HFFc6 (cell line): ENCODE measurements around the gene RNF144A. TPM values are rescaled to one million over a fixed set of nuclear protein-coding genes. Genes with fewer than 3 reads are reported as not detected.

Experiments used
- DNase-seq: peaks from one replicate; pipeline ENCODE4 v3.0.0-alpha.2; 2018
- H3K27ac Mint-ChIP-seq: 2 replicates; pipeline ENCODE4 v1.8.0; 2020; ENCODE audit warnings: mild to moderate bottlenecking, mixed read lengths
- H3K27me3 Mint-ChIP-seq: 2 replicates; pipeline ENCODE4 v1.8.0; 2021; ENCODE audit warnings: mild to moderate bottlenecking, moderate library complexity, mixed read lengths; ENCODE audit not compliant: insufficient read depth
- H3K36me3 Mint-ChIP-seq: 2 replicates; pipeline ENCODE4 v1.8.0; 2021; ENCODE audit warnings: low read depth, mixed read lengths
- H3K4me1 Mint-ChIP-seq: 2 replicates; pipeline ENCODE4 v1.8.0; 2020; ENCODE audit warnings: low read depth, mixed read lengths
- H3K4me3 Mint-ChIP-seq: 2 replicates; pipeline ENCODE4 v1.8.0; 2020; ENCODE audit warnings: mild to moderate bottlenecking, moderate library complexity, mixed read lengths
- H3K9me3 Mint-ChIP-seq: 2 replicates; pipeline ENCODE4 v1.8.0; 2020; ENCODE audit warnings: mild to moderate bottlenecking, mixed read lengths
- CTCF ChIP-seq: fragments of 200-600 bp; sonication (generic); IDR thresholded peaks from 2 replicates; pipeline ENCODE4 v1.5.0; 2021; ENCODE audit warnings: antibody characterized with exemption, mild to moderate bottlenecking
- total RNA-seq, 6 experiments: library from RNA; stranded (reverse); fragmentation: NEBNext Ultra II Directional; extraction: Animal tissue kit (Norgen Biotek cat#: 25700); gene quantifications; 2 replicates in 1 of 6; 3 replicates in 5 of 6; pipeline ENCODE4 v1.2.3, GENCODE V29; 2021

RNF144A gene
- total RNA-seq, 6 experiments from 2014 or later: not detected

GRCh38 chr2:6915399-6915798 lies 1.8 kb upstream of the RNF144A start:
- H3K4me1 Mint-ChIP-seq: no peaks in the 10 kb centered on the region
- H3K9me3 Mint-ChIP-seq: peaks cover 55% of the 10 kb centered on the region
- DNase-seq: no peak
- H3K4me3 Mint-ChIP-seq: no peak overlapping the region
- H3K27me3 Mint-ChIP-seq: peaks cover 3% of the 10 kb centered on the region
- H3K27ac Mint-ChIP-seq: no peak overlapping the region
- H3K36me3 Mint-ChIP-seq: peaks cover 5% of the 10 kb centered on the region; the same call in 1 of the 2 replicates
- TF ChIP-seq CTCF: no peak

GRCh38 chr2:6916224-6916623 lies 988 bp upstream of the RNF144A start:
- Mint-ChIP-seq H3K4me1 (no peaks in the 10 kb centered on the region), H3K36me3 (peaks cover 5% of the 10 kb centered on the region; the same call in 1 of the 2 replicates)
- DNase-seq: no peak

GRCh38 chr2:6916736-6917070 lies 509 bp upstream of the RNF144A start:
- no peak for DNase-seq
- Mint-ChIP-seq H3K9me3 (peaks cover 51% of the 10 kb centered on the region), H3K36me3 (peaks cover 5% of the 10 kb centered on the region; the same call in 1 of the 2 replicates), H3K27me3 (peaks cover 5% of the 10 kb centered on the region), H3K4me1 (no peaks in the 10 kb centered on the region), H3K27ac (no peak overlapping the region), H3K4me3 (no peak overlapping the region)
- no peak for TF ChIP-seq CTCF

More at GRCh38 chr2:6916224-6916623, 988 bp upstream of the RNF144A start:
- no peak for TF ChIP-seq CTCF
- Mint-ChIP-seq H3K27ac (no peak overlapping the region), H3K4me3 (no peak overlapping the region), H3K9me3 (peaks cover 50% of the 10 kb centered on the region), H3K27me3 (peaks cover 3% of the 10 kb centered on the region)

GRCh38 chr2:6917761-6918421 lies 679 bp downstream of the RNF144A start:
- DNase-seq: no peak
- no peak for TF ChIP-seq CTCF
- Mint-ChIP-seq H3K27me3 (peaks cover 5% of the 10 kb centered on the region), H3K4me1 (no peaks in the 10 kb centered on the region), H3K9me3 (peaks cover 46% of the 10 kb centered on the region), H3K4me3 (no peak overlapping the region), H3K36me3 (peaks cover 5% of the 10 kb centered on the region; the same call in 1 of the 2 replicates), H3K27ac (no peak overlapping the region)

GRCh38 chr2:6919901-6920742 lies 2.9 kb downstream of the RNF144A start:
- Mint-ChIP-seq H3K4me1 (no peaks in the 10 kb centered on the region), H3K27me3 (peaks cover 5% of the 10 kb centered on the region; the same call in 1 of the 2 replicates), H3K9me3 (peaks cover 52% of the 10 kb centered on the region), H3K36me3 (peaks cover 10% of the 10 kb centered on the region; the same call in 1 of the 2 replicates), H3K4me3 (no peak overlapping the region), H3K27ac (no peak overlapping the region)
- no peak for DNase-seq
- no peak for TF ChIP-seq CTCF
